Esophagus muscularis mucosa (tissue), 3 donors: ENCODE results near the gene STX3.

ENCODE experiments used
- CTCF ChIP-seq, 3 experiments: fragments of 200-600 bp in 2 of 3; fragments of 450-650 bp in 1 of 3; sonication (generic) in 2 of 3; IDR thresholded peaks; one replicate each; pipeline ENCODE4 v1.5.1; 2017 to 2019; ENCODE audit warnings: antibody characterized with exemption in 3 of 3, mild to moderate bottlenecking in 2 of 3, moderate library complexity in 1 of 3
- POLR2A ChIP-seq: fragments of 450-650 bp; IDR thresholded peaks from one replicate; pipeline ENCODE4 v1.6.1; 2017; ENCODE audit warnings: antibody characterized with exemption, moderate library complexity, mild to moderate bottlenecking, low read depth

DNA sequence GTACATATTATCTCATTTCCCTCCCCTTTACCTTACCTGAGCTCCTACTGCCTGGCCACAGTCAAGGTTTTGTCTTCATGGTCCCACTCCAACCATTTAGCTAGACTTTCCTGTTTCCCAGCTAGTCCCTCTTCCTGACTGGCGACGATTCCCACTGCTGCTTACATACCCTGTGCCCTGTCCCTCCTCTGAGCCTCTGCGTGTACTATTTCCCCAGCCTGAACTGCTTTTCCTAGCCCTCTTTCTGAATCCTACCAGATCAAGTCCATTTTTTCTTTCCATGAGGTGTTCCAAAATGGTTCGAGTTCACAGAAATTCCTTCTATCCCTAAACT is 32.0 kb downstream of the STX3 start:
- no peak for TF ChIP-seq CTCF (IDR thresholded peaks at IDR 0.05)
- no peak for TF ChIP-seq POLR2A
